ENCODE data around the gene ZNF621. TPM values are rescaled to one million over a fixed set of nuclear protein-coding genes. Genes with fewer than 3 reads are reported as not detected.

ZNF621 gene
- total and polyA plus RNA-seq, 2 of the 8 experiments (the other 6 are each of a cell fraction or from before 2014, with no cell fraction given): 10.9 to 15.4 TPM

DNA sequence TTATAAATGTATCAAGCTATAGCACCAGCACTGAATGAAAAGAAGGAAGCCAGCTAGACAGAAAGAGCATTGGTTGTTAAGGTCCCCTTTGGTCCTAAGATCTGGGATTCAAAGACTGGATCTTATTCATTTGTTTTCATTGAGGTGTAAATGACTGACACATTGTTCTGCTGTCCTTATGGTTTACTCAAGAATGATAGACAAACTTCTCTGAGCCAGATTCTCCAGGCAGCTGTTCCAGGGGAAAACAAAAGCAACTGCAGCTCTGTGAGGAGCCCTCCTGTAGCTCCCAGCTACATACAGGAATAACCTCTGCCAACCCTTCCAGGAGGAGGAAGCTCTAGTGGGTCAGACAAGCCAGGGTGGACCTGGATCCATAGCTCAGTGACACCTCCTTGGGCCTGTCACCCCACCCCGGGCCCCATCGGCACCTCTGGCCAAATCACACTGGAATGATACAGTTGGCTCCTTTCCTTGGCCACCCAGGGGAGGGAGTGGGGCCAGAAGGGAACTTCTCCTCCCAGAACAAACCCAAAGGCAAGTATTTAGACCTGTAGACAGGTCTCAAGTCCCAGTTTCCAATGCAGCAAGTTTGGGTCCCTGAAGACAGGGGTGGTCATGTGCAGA lies 57.8 kb downstream of the ZNF621 start:
- Histone ChIP-seq H2BK120ac (replicated peaks; ENCODE audit: low read depth, low read length) (no peak overlapping the region), H3K36me3 (ENCODE audit: control insufficient read depth in 2 of 4, insufficient read depth in 4 of 4, low read length in 3 of 4) (no peaks in the 10 kb centered on the region), H3K27me3 (replicated peaks in 1 of 4; ENCODE audit: control insufficient read depth in 3 of 4, extremely low read depth in 1 of 4, insufficient read depth in 3 of 4, low read length in 3 of 4) (no peaks in the 10 kb centered on the region), H3K79me2 (ENCODE audit: control insufficient read depth in 1 of 2, insufficient read depth in 2 of 2, low read length in 2 of 2) (no peaks in the 10 kb centered on the region), H2BK15ac (ENCODE audit: low read length) (no peak overlapping the region), H3K23me2 (ENCODE audit: low read depth, low read length) (no peaks in the 10 kb centered on the region), H3K4me3 (ENCODE audit: extremely low read depth in 1 of 4, insufficient read depth in 2 of 4, low read depth in 3 of 4, low read length in 4 of 4) (no peak overlapping the region), H3K14ac (ENCODE audit: insufficient read length) (no peak overlapping the region), H4K5ac (ENCODE audit: insufficient read length, low read depth, low read length) (no peak overlapping the region), H2AFZ (ENCODE audit: low read length) (no peak overlapping the region), H2BK5ac (ENCODE audit: low read depth, low read length) (no peak overlapping the region), H4K8ac (ENCODE audit: extremely low read depth, insufficient read depth, low read length) (no peak overlapping the region), H2BK20ac (ENCODE audit: low read length) (peak overlapping the region; percentile 16; the same call in 1 of the 2 replicates), H4K91ac (replicated peaks; ENCODE audit: insufficient read length, low read length) (no peak overlapping the region), H3K79me1 (ENCODE audit: low read depth, low read length) (no peaks in the 10 kb centered on the region), H3K56ac (replicated peaks; ENCODE audit: insufficient read length, low read depth, low read length) (no peak overlapping the region), H3K4ac (replicated peaks; ENCODE audit: insufficient read length, low read depth, low read length) (no peak overlapping the region), H2BK12ac (ENCODE audit: low read depth, low read length) (no peak overlapping the region), H3K4me2 (ENCODE audit: insufficient read depth in 1 of 2, low read depth in 2 of 2, low read length in 2 of 2) (no peak overlapping the region), H3K9me3 (ENCODE audit: insufficient read depth in 2 of 2, low read depth in 1 of 2, low read length in 1 of 2) (no peaks in the 10 kb centered on the region), H3K23ac (ENCODE audit: insufficient read length) (no peak overlapping the region), H2AK5ac (ENCODE audit: low read depth, low read length) (no peak overlapping the region), H4K20me1 (replicated peaks in 1 of 2; ENCODE audit: control insufficient read depth in 1 of 2, insufficient read depth in 2 of 2, low read length in 2 of 2) (no peaks in the 10 kb centered on the region), H3K4me1 (replicated peaks in 1 of 4; ENCODE audit: control insufficient read depth in 3 of 4, insufficient read depth in 4 of 4, low read length in 3 of 4) (peaks cover 0 to 14% (median 6%) of the 10 kb centered on the region in 4 experiments; a peak in 6 of 7 replicates), H3K27ac (ENCODE audit: low read depth, low read length) (no peak overlapping the region), H3K9ac (replicated peaks in 1 of 4; ENCODE audit: extremely low read depth in 1 of 4, low read depth in 3 of 4, low read length in 3 of 4) (no peak overlapping the region), H3K18ac (ENCODE audit: extremely low read depth, low read length) (no peak overlapping the region)
- POLR2A ChIA-PET (ENCODE audit: partially characterized antibody): interaction anchor here (0.8 kb wide), 1 partner anchor 58 kb away, joined by 3 read pairs; the partner anchor contains the start of gene ZNF621
- CTCF ChIA-PET (ENCODE audit: partially characterized antibody): interaction anchor here (0.6 to 3.6 kb wide), 12 partner anchors 10 to 1019 kb away, joined by 3 to 13 read pairs (median 3); no protein-coding TSS in a partner anchor
- DNase-seq (ENCODE audit: low read depth in 1 of 2, low spot score in 2 of 2) (no peak), FAIRE-seq (no peak)
- WGBS, 2 experiments (ENCODE audit: extremely low coverage in 1 of 2, insufficient coverage in 1 of 2, insufficient read length in 1 of 2, insufficient replicate concordance in 2 of 2, low coverage in 1 of 2, low lambda C conversion rate in 2 of 2, missing lambda C conversion rate in 1 of 2): 80% methylated on average over 2 of the region's 2 CpGs; no CpG with 5 or more reads in 1 of the 2 experiments
- TF ChIP-seq NRF1 (IDR thresholded peaks at IDR 0.05; ENCODE audit: low read depth, low read length): no peak

Data from H1 (cell line).